Inferior parietal cortex (tissue), 1 donor: Measurements from ENCODE around the gene PLA2G7.

Experiments
- DNase-seq: peaks from one replicate; pipeline ENCODE4 v3.0.0-alpha.2; 2016; ENCODE audit errors: extremely low spot score

PLA2G7 gene

GRCh38 chr6:46688966-46689335 lies 46.2 kb downstream of the PLA2G7 start:
- DNase-seq: no peak

- DNase-seq: no peak
These were observed 46.8 kb downstream of the PLA2G7 start for GRCh38 chr6:46688117-46688965.

- DNase-seq: no peak
These were observed 47.5 kb downstream of the PLA2G7 start, which contains the start of gene TDRD6 for GRCh38 chr6:46687619-46688097. TSS of gene TDRD6 (plus strand) at chr6:46687885. CDS start at chr6:46688129, 244 bp downstream.

GRCh38 chr6:46684771-46685170 lies 50.4 kb downstream of the PLA2G7 start:
- no peak for DNase-seq

- DNase-seq: no peak
These were observed 57.9 kb downstream of the PLA2G7 start for GRCh38 chr6:46677314-46677654.

- DNase-seq: no peak
These were observed 58.4 kb downstream of the PLA2G7 start for GRCh38 chr6:46676604-46677313.

GRCh38 chr6:46674410-46674809 lies 60.8 kb downstream of the PLA2G7 start:
- no peak for DNase-seq

- no peak for DNase-seq
These were observed 67.8 kb downstream of the PLA2G7 start for GRCh38 chr6:46667377-46667776.

- DNase-seq: no peak
These were observed 73.7 kb downstream of the PLA2G7 start for GRCh38 chr6:46661483-46661882.

GRCh38 chr6:46657642-46658041 lies 77.5 kb downstream of the PLA2G7 start:
- DNase-seq: no peak

- peak; percentile 20 for DNase-seq
These were observed 79.4 kb downstream of the PLA2G7 start for GRCh38 chr6:46655803-46656202.
